Measurements from ENCODE around the gene ATP6V0A4.

ATP6V0A4 gene

GRCh38 chr7:138657854-138658386 is 140.1 kb downstream of the ATP6V0A4 start:
- TF ChIP-seq GABPA (IDR thresholded peaks at IDR 0.05; ENCODE audit: low read depth) = no peak
- TF ChIP-seq REST (IDR thresholded peaks at IDR 0.05; ENCODE audit: insufficient replicate concordance, low read depth) = no peak
- no peak for TF ChIP-seq SPI1 (IDR thresholded peaks at IDR 0.05; ENCODE audit: borderline replicate concordance, low read depth)
- no peak for TF ChIP-seq POLR2AphosphoS5 (IDR thresholded peaks at IDR 0.05; ENCODE audit: low read depth)
- TF ChIP-seq CTCF (IDR thresholded peaks at IDR 0.05; ENCODE audit: insufficient read depth, low read length) = no peak
- DNase-seq (ENCODE audit: low read depth in 1 of 2, low spot score in 1 of 2) = no peak
- H3K27me3 ChIP-seq (ENCODE audit: insufficient read depth, poor library complexity, severe bottlenecking) = no peaks in the 10 kb centered on the region
- H3K4me3 ChIP-seq (replicated peaks; ENCODE audit: insufficient read depth, low read length) = no peak overlapping the region
- H3K27ac ChIP-seq (replicated peaks) = no peak overlapping the region

GRCh38 chr7:138656952-138657351 is 141.0 kb downstream of the ATP6V0A4 start:
- no peak overlapping the region for H3K27ac ChIP-seq (replicated peaks)
- TF ChIP-seq POLR2AphosphoS5 (IDR thresholded peaks at IDR 0.05; ENCODE audit: low read depth) (no peak), GABPA (IDR thresholded peaks at IDR 0.05; ENCODE audit: low read depth) (no peak), CTCF (IDR thresholded peaks at IDR 0.05; ENCODE audit: insufficient read depth, low read length) (no peak), REST (IDR thresholded peaks at IDR 0.05; ENCODE audit: insufficient replicate concordance, low read depth) (no peak), SPI1 (IDR thresholded peaks at IDR 0.05; ENCODE audit: borderline replicate concordance, low read depth) (no peak)

More at GRCh38 chr7:138656952-138657351, 141.0 kb downstream of the ATP6V0A4 start:
- Histone ChIP-seq H3K4me3 (replicated peaks; ENCODE audit: insufficient read depth, low read length) (no peak overlapping the region), H3K27me3 (ENCODE audit: insufficient read depth, poor library complexity, severe bottlenecking) (no peaks in the 10 kb centered on the region)
- no peak for DNase-seq (ENCODE audit: low read depth in 1 of 2, low spot score in 1 of 2)
